GM23248 (cell line): Measurements from ENCODE around the gene SCO2.

Source experiments
- EZH2 ChIP-seq: fragments of 200-600 bp; sonication (generic); IDR thresholded peaks from 2 replicates; pipeline ENCODE4 v1.6.1; 2018; ENCODE audit warnings: antibody characterized with exemption, mild to moderate bottlenecking; ENCODE audit not compliant: insufficient read depth, poor library complexity, severe bottlenecking
- EZH2phosphoT487 ChIP-seq: fragments of 200-600 bp; sonication (generic); IDR thresholded peaks from 2 replicates; pipeline ENCODE4 v1.6.1; 2018; ENCODE audit warnings: antibody characterized with exemption, moderate library complexity, mild to moderate bottlenecking, low read depth; ENCODE audit not compliant: insufficient read depth

GRCh38 chr22:50530580-50530876 lies 5.1 kb upstream of the SCO2 start:
- TF ChIP-seq EZH2 (no peak), EZH2phosphoT487 (no peak)
